ENCODE measurements around the gene CDH2.

The CDH2 gene

DNA sequence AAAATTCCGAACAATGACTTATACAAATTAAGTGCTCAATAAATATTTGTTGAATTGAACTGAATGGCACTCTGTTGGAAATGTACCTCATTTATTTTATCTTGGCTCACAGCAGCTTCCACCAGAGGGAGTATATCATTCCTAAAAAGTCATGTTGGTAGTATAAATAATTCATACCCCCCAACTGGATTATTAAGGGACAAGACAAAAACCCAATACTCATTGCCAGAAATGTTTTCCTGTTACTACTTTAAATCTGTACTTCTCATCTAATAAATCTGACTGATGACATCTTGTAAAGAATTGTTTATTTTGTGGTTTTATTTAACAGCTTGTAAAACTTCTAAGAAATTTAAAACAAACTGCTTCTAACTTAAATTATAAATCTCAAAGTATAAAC lies 163.9 kb downstream of the CDH2 start:
- Histone ChIP-seq H3K27ac (no peak overlapping the region), H3K27me3 (no peaks in the 10 kb centered on the region), H3K4me1 (ENCODE audit: control insufficient read depth in 1 of 2, insufficient read depth in 1 of 2, low read depth in 1 of 2, low read length in 1 of 2) (no peaks in the 10 kb centered on the region), H3K4me3 (ENCODE audit: low read depth in 1 of 2, low read length in 1 of 2) (no peak overlapping the region), H3K9me3 (no peaks in the 10 kb centered on the region), H3K36me3 (no peaks in the 10 kb centered on the region)
- TF ChIP-seq, protein P1, sequence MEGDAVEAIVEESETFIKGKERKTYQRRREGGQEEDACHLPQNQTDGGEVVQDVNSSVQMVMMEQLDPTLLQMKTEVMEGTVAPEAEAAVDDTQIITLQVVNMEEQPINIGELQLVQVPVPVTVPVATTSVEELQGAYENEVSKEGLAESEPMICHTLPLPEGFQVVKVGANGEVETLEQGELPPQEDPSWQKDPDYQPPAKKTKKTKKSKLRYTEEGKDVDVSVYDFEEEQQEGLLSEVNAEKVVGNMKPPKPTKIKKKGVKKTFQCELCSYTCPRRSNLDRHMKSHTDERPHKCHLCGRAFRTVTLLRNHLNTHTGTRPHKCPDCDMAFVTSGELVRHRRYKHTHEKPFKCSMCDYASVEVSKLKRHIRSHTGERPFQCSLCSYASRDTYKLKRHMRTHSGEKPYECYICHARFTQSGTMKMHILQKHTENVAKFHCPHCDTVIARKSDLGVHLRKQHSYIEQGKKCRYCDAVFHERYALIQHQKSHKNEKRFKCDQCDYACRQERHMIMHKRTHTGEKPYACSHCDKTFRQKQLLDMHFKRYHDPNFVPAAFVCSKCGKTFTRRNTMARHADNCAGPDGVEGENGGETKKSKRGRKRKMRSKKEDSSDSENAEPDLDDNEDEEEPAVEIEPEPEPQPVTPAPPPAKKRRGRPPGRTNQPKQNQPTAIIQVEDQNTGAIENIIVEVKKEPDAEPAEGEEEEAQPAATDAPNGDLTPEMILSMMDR (IDR thresholded peaks at IDR 0.05), result no peak

DNA sequence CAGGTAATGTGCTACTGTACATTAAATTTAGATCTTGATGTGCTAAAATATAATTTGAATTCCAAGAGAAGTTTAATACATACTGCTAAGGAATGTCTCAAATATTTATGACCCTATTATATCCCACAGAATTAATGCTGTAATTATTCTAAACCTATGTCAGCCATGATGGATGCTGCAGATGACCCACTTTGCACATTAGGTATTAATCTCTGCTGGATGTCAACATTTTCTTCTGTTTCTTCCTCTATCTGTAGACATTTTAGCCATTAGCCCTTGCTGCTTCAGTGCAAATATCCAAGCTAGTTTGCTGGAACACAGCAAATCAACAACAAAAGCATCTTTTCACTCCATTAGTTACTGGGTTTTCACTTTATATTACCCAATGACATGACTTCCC lies 164.6 kb downstream of the CDH2 start:
- TF ChIP-seq, protein P1 (IDR thresholded peaks at IDR 0.05), result no peak

DNA sequence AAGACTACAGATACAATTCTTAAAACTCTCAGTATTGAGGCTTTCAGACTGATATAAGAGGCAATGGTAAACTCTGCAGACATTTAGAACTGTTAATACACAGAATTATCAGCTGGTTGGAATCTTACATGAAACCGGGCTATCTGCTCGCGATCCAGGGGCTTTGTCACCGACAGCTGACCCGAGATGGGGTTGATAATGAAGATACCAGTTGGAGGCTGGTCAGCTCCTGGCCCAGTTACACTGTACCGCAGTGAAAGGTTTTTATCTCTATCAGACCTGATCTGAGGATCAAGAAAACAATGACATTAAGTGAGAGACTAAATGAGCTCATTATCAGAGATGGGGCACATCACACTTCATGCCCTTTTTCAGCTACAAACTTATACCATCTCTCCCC lies 167.3 kb downstream of the CDH2 start:
- Histone ChIP-seq H3K36me3 (no peaks in the 10 kb centered on the region), H3K27me3 (no peaks in the 10 kb centered on the region), H3K27ac (no peak overlapping the region), H3K4me1 (ENCODE audit: control insufficient read depth in 1 of 2, insufficient read depth in 1 of 2, low read depth in 1 of 2, low read length in 1 of 2) (no peaks in the 10 kb centered on the region), H3K9me3 (no peaks in the 10 kb centered on the region), H3K4me3 (ENCODE audit: low read depth in 1 of 2, low read length in 1 of 2) (no peak overlapping the region)
- TF ChIP-seq, protein P1 (IDR thresholded peaks at IDR 0.05), result no peak

More for the DNA sequence above, 164.6 kb downstream of the CDH2 start:
- H3K4me3 ChIP-seq (ENCODE audit: low read depth in 1 of 2, low read length in 1 of 2), result no peak overlapping the region
- H3K27me3 ChIP-seq, result no peaks in the 10 kb centered on the region
- no peaks in the 10 kb centered on the region for H3K9me3 ChIP-seq
- no peaks in the 10 kb centered on the region for H3K4me1 ChIP-seq (ENCODE audit: control insufficient read depth in 1 of 2, insufficient read depth in 1 of 2, low read depth in 1 of 2, low read length in 1 of 2)
- H3K27ac ChIP-seq, result no peak overlapping the region
- no peaks in the 10 kb centered on the region for H3K36me3 ChIP-seq

DNA sequence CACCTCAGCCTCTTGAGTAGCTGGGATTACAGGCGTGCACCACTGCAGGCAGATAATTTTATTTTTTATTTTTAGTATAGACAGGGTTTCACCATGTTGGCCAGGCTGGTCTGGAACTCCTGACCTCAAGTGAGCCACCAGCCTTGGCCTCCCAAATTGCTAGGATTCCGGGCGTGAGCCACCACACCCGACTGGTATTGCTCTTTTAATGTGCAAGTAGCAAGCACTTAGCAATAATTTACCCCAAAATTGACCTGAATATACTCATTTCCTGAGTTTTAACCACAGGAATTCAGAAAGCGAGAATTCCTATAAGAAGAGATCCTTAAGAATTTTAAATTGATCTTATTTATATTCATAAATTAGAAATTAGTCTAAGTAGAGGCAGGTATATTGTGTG lies 169.1 kb downstream of the CDH2 start:
- Histone ChIP-seq H3K4me3 (ENCODE audit: low read depth in 1 of 2, low read length in 1 of 2) (no peak overlapping the region), H3K27me3 (no peaks in the 10 kb centered on the region), H3K9me3 (no peaks in the 10 kb centered on the region), H3K36me3 (no peaks in the 10 kb centered on the region), H3K27ac (no peak overlapping the region), H3K4me1 (ENCODE audit: control insufficient read depth in 1 of 2, insufficient read depth in 1 of 2, low read depth in 1 of 2, low read length in 1 of 2) (no peaks in the 10 kb centered on the region)
- TF ChIP-seq, protein P1 (IDR thresholded peaks at IDR 0.05), result no peak

DNA sequence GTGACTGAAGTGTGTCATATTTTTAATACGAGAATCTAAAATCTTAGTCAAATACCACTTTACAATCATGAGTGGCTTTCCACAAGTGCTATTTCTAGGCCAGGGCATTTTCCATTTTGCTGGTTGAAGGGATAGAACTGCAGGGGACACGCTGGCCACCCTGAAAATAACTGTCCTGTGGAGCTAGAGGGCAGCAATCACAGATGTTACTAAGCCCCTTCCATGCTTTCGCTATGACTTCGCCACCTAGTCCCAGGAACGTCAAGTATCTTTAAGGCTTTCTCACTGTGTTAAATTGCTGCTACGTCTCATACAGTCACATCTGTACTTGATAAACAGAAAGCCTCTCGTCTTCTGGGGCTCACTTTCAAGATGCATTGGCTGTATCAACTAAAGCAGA lies 171.8 kb downstream of the CDH2 start:
- Histone ChIP-seq H3K27ac (no peak overlapping the region), H3K4me3 (ENCODE audit: low read depth in 1 of 2, low read length in 1 of 2) (no peak overlapping the region), H3K27me3 (no peaks in the 10 kb centered on the region), H3K4me1 (ENCODE audit: control insufficient read depth in 1 of 2, insufficient read depth in 1 of 2, low read depth in 1 of 2, low read length in 1 of 2) (no peaks in the 10 kb centered on the region), H3K9me3 (no peaks in the 10 kb centered on the region), H3K36me3 (no peaks in the 10 kb centered on the region)
- TF ChIP-seq, protein P1 (IDR thresholded peaks at IDR 0.05), result no peak

DNA sequence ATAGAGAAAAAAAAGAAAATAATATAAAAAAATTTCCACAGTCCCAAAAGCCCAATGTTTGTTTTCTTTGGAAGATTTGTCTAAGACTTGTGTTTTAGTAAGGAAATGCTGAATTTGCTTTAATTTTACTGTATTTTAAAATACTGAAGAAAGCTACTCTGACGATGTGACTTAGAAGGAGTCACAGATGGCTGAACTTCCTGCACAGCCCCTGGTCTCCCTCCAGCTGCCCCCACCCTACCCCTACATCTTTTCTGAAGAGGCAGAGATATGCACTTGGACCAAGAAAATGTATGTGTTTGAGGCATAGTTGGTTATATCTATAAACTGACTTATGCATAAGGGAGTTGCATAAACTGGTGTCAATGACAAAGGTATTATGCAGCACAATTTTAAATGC lies 172.3 kb downstream of the CDH2 start:
- no peaks in the 10 kb centered on the region for H3K4me1 ChIP-seq (ENCODE audit: control insufficient read depth in 1 of 2, insufficient read depth in 1 of 2, low read depth in 1 of 2, low read length in 1 of 2)
- no peaks in the 10 kb centered on the region for H3K9me3 ChIP-seq
- H3K27ac ChIP-seq, result no peak overlapping the region

More for the DNA sequence above, 172.3 kb downstream of the CDH2 start:
- Histone ChIP-seq H3K36me3 (no peaks in the 10 kb centered on the region), H3K4me3 (ENCODE audit: low read depth in 1 of 2, low read length in 1 of 2) (no peak overlapping the region), H3K27me3 (no peaks in the 10 kb centered on the region)
- TF ChIP-seq, protein P1 (IDR thresholded peaks at IDR 0.05), result no peak

Data from neutrophil (primary cell).